GM06990 (cell line): Measurements from ENCODE around the gene OFD1.

Source experiments
- DNase-seq: peaks from one replicate; pipeline ENCODE4 v3.0.0-alpha.2; 2011; ENCODE audit not compliant: insufficient read length; ENCODE audit errors: extremely low read depth
- H3K27me3 ChIP-seq: replicated peaks from 2 replicates; pipeline ENCODE4 v1.6.0; 2011; ENCODE audit warnings: low read length; ENCODE audit not compliant: control insufficient read depth, insufficient read depth
- H3K36me3 ChIP-seq: 2 replicates; pipeline ENCODE4 v1.5.1; 2011; ENCODE audit warnings: low read length; ENCODE audit not compliant: control insufficient read depth, insufficient read depth
- H3K4me3 ChIP-seq: replicated peaks from 2 replicates; pipeline ENCODE4 v1.5.1; 2011; ENCODE audit warnings: low read depth, mild to moderate bottlenecking, control low read depth, low read length
- TF ChIP-seq, protein P1 (sequence below): IDR thresholded peaks from 2 replicates; pipeline ENCODE4 v1.5.1; 2011; ENCODE audit warnings: low read length, control low read depth, mild to moderate bottlenecking, inconsistent platforms; ENCODE audit not compliant: insufficient read depth, poor library complexity, severe bottlenecking

OFD1 gene

DNA sequence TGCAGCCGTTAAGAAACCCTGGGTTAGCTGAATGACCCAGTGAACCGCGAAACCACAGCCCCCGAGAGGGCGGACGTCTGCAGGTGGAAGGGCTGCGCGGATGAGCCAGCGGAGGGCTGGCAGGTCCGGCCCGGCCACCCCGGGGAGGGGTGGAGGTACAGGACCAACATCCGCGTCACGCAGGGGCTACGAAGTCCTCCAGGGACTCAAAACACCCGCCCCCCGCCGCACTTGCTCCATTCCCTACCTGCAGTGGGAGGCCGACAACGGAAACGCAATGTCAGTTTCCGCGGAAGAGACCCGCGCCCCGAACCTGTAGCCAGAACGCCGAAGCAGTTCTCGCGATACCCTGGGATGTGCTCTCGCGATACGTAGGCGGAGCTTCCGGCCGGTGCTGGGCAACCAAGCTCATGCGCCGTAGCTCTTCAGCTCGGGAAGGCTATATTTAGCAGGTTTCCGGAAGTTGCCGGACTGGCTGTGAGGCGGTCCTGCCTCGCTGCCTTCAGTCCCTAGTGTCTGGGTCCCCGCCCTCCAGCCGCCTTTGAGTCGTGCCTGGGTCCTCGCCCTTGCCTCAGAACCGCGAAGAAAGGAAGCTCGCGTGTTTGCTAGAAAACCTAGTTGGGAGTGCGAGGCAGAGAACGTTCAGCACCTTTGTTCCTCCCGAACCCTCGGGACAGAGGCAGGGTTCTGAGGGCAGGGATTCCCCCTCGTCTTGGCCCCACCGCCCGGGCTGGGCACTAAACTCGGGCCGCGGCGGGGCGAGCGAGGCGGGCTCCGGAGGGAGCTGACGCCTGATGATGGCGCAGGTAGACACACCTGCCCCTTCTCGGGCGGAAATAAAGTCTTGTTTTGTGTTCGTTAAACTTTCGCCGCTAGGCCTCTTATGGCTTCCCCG is at the start of gene OFD1, which contains the start of gene TRAPPC2:
OFD1 (plus strand) TSS at position 471 of the 895 bp plus-strand sequence; CDS start at position 795, 324 bp downstream.
TRAPPC2 (minus strand) TSS at position 343 of the 895 bp plus-strand sequence. CDS start 14,657 bp downstream, outside the sequence.
- Histone ChIP-seq H3K27me3 (no peaks in the 10 kb centered on the region), H3K4me3 (peak within 1 kb of the TSS; percentile 86), H3K36me3 (no peaks in the 10 kb centered on the region; the same call in 1 of the 2 replicates)
- peak; percentile 95 for DNase-seq
- TF ChIP-seq, protein P1, sequence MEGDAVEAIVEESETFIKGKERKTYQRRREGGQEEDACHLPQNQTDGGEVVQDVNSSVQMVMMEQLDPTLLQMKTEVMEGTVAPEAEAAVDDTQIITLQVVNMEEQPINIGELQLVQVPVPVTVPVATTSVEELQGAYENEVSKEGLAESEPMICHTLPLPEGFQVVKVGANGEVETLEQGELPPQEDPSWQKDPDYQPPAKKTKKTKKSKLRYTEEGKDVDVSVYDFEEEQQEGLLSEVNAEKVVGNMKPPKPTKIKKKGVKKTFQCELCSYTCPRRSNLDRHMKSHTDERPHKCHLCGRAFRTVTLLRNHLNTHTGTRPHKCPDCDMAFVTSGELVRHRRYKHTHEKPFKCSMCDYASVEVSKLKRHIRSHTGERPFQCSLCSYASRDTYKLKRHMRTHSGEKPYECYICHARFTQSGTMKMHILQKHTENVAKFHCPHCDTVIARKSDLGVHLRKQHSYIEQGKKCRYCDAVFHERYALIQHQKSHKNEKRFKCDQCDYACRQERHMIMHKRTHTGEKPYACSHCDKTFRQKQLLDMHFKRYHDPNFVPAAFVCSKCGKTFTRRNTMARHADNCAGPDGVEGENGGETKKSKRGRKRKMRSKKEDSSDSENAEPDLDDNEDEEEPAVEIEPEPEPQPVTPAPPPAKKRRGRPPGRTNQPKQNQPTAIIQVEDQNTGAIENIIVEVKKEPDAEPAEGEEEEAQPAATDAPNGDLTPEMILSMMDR = no peak

- TF ChIP-seq, protein P1 = no peak
- H3K36me3 ChIP-seq = no peaks in the 10 kb centered on the region
- H3K27me3 ChIP-seq = no peaks in the 10 kb centered on the region
- DNase-seq = no peak
- H3K4me3 ChIP-seq = no peak overlapping the region
Measured at GRCh38 chrX:13685126-13685763, 49.3 kb upstream of the OFD1 start.

- Histone ChIP-seq H3K36me3 (no peaks in the 10 kb centered on the region), H3K4me3 (no peak overlapping the region), H3K27me3 (no peaks in the 10 kb centered on the region)
- DNase-seq = no peak
- TF ChIP-seq, protein P1 = no peak
Measured at GRCh38 chrX:13687203-13687602, 47.3 kb upstream of the OFD1 start.

- Histone ChIP-seq H3K27me3 (no peaks in the 10 kb centered on the region), H3K4me3 (peak overlapping the region; percentile 72), H3K36me3 (no peaks in the 10 kb centered on the region)
- TF ChIP-seq, protein P1 = no peak
- no peak for DNase-seq
Measured at GRCh38 chrX:13688384-13688957, 46.1 kb upstream of the OFD1 start.

GRCh38 chrX:13688958-13689740 is 45.4 kb upstream of the OFD1 start, which contains the start of gene RAB9A:
Gene RAB9A (plus strand): TSS chrX:13689128. CDS start chrX:13708747, 19,619 bp downstream.
- TF ChIP-seq, protein P1 = no peak
- H3K27me3 ChIP-seq = no peaks in the 10 kb centered on the region
- peak within 1 kb of the TSS; percentile 72 for H3K4me3 ChIP-seq
- H3K36me3 ChIP-seq = no peaks in the 10 kb centered on the region
- DNase-seq = peak; percentile 83
